Hematopoietic multipotent progenitor cell (in vitro differentiated cells): ENCODE measurements around the gene KRT36. TPM values are rescaled to one million over a fixed set of nuclear protein-coding genes. Genes with fewer than 3 reads are reported as not detected.

Source experiments
- DNase-seq, 3 donors: peaks; one replicate each; pipeline ENCODE4 v3.0.0-alpha.2; 2011 to 2015; ENCODE audit warnings: low read depth in 2 of 3, low spot score in 2 of 3
- total RNA-seq: library from RNA; depleted of rRNA; stranded (reverse); fragments of >200 nt; gene quantifications from one replicate; pipeline ENCODE4 v1.2.3, GENCODE V29; 2012

Gene KRT36
- not detected for total RNA-seq

GRCh38 chr17:41489531-41489930 lies at the start of gene KRT36:
TSS of gene KRT36 (minus strand) at chr17:41489910. CDS start at chr17:41489864, 46 bp downstream.
- no peak for DNase-seq

GRCh38 chr17:41539071-41539492 lies 49.4 kb upstream of the KRT36 start:
- DNase-seq = no peak

GRCh38 chr17:41538565-41538991 lies 48.9 kb upstream of the KRT36 start:
- no peak for DNase-seq

- no peak for DNase-seq
Observed at GRCh38 chr17:41537990-41538389, 48.3 kb upstream of the KRT36 start.

GRCh38 chr17:41537614-41537954 lies 47.9 kb upstream of the KRT36 start:
- DNase-seq = no peak

- no peak for DNase-seq
Observed at GRCh38 chr17:41536741-41537613, 47.3 kb upstream of the KRT36 start.

GRCh38 chr17:41535764-41536481 lies 46.2 kb upstream of the KRT36 start:
- no peak for DNase-seq

- no peak for DNase-seq
Observed at GRCh38 chr17:41534899-41535546, 45.3 kb upstream of the KRT36 start.

- no peak for DNase-seq
Observed at GRCh38 chr17:41533613-41534012, 43.9 kb upstream of the KRT36 start.

- no peak for DNase-seq
Observed at GRCh38 chr17:41532947-41533570, 43.3 kb upstream of the KRT36 start.

GRCh38 chr17:41531993-41532392 lies 42.3 kb upstream of the KRT36 start:
- DNase-seq = no peak

GRCh38 chr17:41530062-41531048 lies 40.6 kb upstream of the KRT36 start:
- no peak for DNase-seq

- DNase-seq = no peak
Observed at GRCh38 chr17:41529491-41529915, 39.8 kb upstream of the KRT36 start.

GRCh38 chr17:41528959-41529353 lies 39.2 kb upstream of the KRT36 start:
- DNase-seq = no peak

GRCh38 chr17:41527063-41528023 lies 37.6 kb upstream of the KRT36 start:
- peak in 1 of 3 donors; percentile 14 for DNase-seq

GRCh38 chr17:41524261-41524660 lies 34.6 kb upstream of the KRT36 start:
- no peak for DNase-seq

GRCh38 chr17:41523787-41524186 lies 34.1 kb upstream of the KRT36 start:
- DNase-seq = no peak

GRCh38 chr17:41523225-41523593 lies 33.5 kb upstream of the KRT36 start:
- no peak for DNase-seq
